GM23338 (cell line): Measurements from ENCODE around the gene CWC27.

Source experiments
- CREB1 ChIP-seq: fragments of 250-450 bp; sonication (Bioruptor Pico); IDR thresholded peaks from 2 replicates; pipeline ENCODE4 v1.5.0; 2020; ENCODE audit warnings: low read depth, mild to moderate bottlenecking, moderate library complexity
- CTCF ChIP-seq, 2 experiments: fragments of 200-600 bp in 1 of 2; sonication (generic) in 1 of 2; conservative IDR thresholded peaks; 2 replicates each; pipeline versions ENCODE4 v1.5.1 to v1.6.1; 2016 to 2017; ENCODE audit warnings: antibody characterized with exemption in 2 of 2, low read depth in 2 of 2, mild to moderate bottlenecking in 2 of 2, moderate library complexity in 1 of 2
- EZH2 ChIP-seq: fragments of 200-600 bp; sonication (generic); IDR thresholded peaks from one replicate; pipeline ENCODE4 v1.8.0; 2017; ENCODE audit warnings: antibody characterized with exemption, mild to moderate bottlenecking, low read depth; ENCODE audit not compliant: unreplicated experiment
- EZH2phosphoT487 ChIP-seq: fragments of 200-600 bp; sonication (generic); IDR thresholded peaks from one replicate; pipeline ENCODE4 v1.8.1; 2018; ENCODE audit warnings: antibody characterized with exemption; ENCODE audit not compliant: unreplicated experiment
- JUNB ChIP-seq: IDR thresholded peaks from one replicate; pipeline ENCODE4 v1.6.1; 2016; ENCODE audit warnings: antibody characterized with exemption; ENCODE audit not compliant: unreplicated experiment
- POLR2AphosphoS5 ChIP-seq: IDR thresholded peaks from 2 replicates; pipeline ENCODE4 v1.6.1; 2016; ENCODE audit warnings: antibody characterized with exemption, low read depth
- ZNF462 ChIP-seq: fragments of 250-450 bp; sonication (Bioruptor Pico); IDR thresholded peaks from 2 replicates; pipeline ENCODE4 v1.5.0; 2020; ENCODE audit warnings: mild to moderate bottlenecking, moderate library complexity

GRCh38 chr5:64947031-64947430, 178.3 kb downstream of the CWC27 start:
- TF ChIP-seq CTCF (conservative IDR thresholded peaks at IDR 0.05; ENCODE audit: low read depth in 2 of 2) (no peak), EZH2 (no peak), CREB1 (CRISPR knock-in tag) (no peak), JUNB (no peak), EZH2phosphoT487 (no peak), POLR2AphosphoS5 (no peak), ZNF462 (CRISPR knock-in tag) (no peak)
